ENCODE measurements around the gene ZBTB20.
A peak's percentile ranks its signal among the peaks of the same experiment; 100 is the strongest.
"Not testable (repeated sequence)": the region's sequence is repeated elsewhere in the genome, so short reads cannot be mapped to it uniquely, and the experiment has no call there.

The ZBTB20 gene

GRCh38 chr3:115146032-115146417, 1.1 kb downstream of the ZBTB20 start:
- peak; percentile 14 for DNase-seq

DNA sequence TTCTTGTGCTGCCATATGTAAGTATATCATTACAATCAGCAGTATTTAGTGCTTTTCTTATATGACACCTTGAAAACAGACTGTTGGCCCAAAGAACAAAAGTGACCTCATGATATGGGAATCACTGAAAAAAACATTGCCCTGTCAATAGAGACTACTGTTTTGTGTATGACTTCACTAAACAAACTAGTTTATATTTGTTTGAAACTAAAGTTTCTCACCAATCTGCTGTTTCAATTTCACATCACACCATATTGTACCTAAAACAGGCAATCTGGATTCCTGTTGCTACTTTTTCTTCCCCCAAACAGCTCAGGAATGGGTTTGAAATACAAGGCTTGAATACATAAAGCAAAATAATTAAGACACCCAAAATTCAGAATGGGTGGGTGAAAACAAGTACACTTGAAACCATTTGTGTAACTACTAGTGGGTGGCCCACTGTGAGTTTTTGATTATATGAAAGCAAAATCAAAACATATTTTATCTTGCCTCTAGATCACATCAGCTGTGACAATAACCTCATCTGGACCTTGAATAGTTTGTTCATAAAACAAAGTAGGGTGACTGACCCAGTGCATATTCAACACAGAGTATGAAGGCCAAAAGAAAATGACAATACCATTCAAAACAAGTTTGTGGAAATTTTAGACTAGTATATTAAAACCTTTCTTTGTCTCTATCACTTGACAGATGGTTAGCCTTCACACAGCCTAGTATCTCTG, 5.9 kb downstream of the ZBTB20 start:
- DNase-seq: no peak

GRCh38 chr3:115139072-115139471, 8.0 kb downstream of the ZBTB20 start:
- DNase-seq: no peak

- peak; percentile 20 to 33 for DNase-seq
Measured at GRCh38 chr3:115134648-115135347, 12.3 kb downstream of the ZBTB20 start.

DNA sequence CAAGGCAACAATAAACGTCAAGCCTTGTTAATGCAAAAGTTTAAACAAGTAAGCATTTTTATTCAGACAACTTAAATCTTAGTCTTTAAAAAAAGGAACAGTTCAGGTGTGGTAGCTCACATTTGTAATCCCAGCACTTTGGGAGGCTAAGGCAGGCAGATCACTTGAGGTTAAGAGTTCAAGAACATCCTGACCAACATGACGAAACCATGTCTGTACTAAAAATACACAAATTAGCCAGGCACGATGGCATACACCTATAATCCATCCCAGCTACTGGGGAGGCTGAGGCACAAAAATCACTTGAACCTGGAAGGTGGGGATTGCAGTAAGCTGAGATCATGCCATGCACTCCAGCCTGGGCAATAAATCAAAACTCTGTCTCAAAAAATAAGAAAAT, 19.9 kb downstream of the ZBTB20 start:
- DNase-seq: no peak

GRCh38 chr3:115120597-115120996, 26.5 kb downstream of the ZBTB20 start:
- no peak for DNase-seq

DNA sequence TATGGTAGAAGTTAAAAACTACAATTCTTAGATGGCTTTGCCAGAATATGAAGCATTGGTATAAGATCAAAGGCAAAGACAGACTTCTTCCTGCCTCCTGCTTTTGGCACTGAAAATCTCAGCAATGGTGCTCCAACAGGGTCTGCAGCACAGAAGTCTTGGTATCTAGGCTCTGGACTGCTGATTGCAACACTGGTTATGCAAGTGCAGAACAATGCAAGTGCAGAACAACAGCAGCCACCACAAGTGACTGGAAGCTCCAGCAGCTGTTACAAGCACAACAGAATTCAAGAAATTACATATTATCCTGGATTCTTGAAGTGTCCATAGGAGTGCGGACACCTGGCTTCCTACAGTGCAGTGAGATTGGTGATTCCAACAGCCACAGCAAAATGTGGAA, 33.7 kb downstream of the ZBTB20 start:
- no peak for DNase-seq

DNA sequence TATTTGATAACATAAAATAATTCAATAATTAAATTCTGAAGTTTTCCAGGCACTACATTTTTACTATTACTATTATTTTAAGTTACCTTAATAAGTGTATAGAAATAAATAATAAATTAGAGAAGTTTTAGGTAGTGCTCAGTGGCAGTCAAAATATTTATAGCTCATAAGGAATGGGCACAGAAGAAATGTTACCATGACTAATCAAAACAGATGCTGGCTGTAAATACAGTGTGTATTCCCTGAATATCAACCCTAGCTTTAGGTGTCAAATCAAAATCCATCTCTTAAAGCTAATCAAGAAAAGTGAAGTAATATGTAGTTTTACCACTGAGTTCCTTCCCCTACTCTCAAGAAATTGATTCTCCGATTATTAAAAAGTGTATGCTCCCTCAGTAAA, 35.5 kb downstream of the ZBTB20 start:
- DNase-seq: no peak

GRCh38 chr3:115110830-115111229, 36.3 kb downstream of the ZBTB20 start:
- no peak for DNase-seq

DNA sequence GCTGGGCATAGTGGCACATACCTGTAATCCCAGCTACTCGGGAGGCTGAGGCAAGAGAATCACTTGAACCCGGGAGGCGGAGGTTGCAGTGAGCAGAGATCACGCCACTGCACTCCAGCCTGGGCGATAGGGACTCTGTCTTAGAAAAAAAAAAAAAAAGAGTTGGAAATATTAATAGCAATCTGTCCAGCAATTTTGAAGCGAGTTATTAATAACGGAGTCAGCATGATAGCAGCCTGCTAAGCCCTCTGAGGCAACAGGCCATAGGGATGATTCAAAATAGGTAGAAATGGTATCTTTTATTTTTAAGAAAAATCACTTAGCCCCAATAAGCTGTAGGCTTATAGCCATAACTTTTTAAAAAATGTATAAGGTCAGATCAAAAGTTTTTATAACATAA, 37.0 kb downstream of the ZBTB20 start:
- not testable (repeated sequence) for DNase-seq

DNA sequence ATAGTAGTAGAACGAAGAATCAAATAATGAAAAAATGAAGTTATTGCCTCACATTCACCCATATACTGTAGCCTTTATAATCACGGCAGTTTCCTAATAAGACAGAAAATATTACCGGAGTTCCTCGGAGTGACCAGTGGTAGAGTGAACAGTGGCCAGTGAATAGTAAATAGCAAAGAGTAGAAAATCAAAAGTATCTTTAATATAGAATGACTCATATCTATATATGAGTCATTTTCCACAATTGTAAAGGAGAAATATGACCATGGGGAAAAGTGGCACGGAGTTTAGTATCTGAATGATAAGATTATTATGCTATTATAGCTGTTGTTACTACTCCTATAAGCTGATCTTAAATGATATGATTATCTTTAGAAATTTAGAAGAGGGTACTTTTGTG, 38.5 kb downstream of the ZBTB20 start:
- DNase-seq: no peak

DNA sequence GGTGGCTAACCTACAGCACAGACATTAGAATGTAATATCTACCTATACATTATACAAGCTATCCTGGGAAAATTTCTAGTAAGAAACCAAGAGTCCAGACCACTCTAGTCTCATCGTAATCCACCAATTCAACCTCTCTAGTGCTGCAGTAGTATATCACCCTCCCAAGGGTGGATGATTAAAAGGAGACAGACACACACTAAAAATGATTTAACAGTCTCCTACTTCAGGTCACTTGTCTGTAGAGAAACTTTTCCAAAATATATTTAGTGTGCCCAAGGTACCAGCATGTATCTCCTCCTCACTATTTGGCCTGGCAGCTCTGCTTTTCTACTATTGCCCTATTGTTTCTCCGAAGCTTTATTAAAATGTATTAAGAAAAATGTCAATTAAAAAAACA, 45.0 kb downstream of the ZBTB20 start:
- peak in 1 of 2 experiments; percentile 14 for DNase-seq

- peak; percentile 76 to 82 for DNase-seq
Measured at GRCh38 chr3:115100806-115101205, 46.3 kb downstream of the ZBTB20 start.

DNA sequence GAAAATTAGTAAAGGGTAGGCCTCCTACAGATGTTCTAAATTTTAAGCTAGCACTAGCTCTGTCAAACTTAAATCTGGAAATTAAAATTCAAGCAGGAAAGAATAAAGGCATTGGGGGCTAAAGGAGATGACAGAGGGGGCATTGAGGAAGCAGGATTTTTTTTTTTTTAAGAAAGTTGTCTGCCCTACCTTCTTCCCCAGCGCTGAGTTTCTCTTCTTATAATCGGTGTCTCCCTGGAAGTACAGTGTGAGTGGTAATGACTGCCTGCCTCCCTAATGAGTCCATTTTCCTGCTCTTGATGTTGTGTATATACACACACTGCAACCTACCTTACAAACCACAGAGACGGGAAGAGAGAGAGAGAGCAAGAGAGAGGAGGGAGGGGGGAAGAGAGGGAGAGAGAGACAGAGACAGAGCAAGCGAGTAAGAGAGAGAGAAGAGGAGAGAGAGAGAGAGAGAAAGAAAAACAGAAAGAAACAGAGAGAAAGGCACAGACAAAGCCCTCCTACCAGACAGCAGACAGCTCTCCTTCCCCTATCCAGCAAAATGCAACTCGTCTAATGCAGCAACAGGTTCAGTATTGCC, 47.0 kb downstream of the ZBTB20 start:
- DNase-seq: peak; percentile 80 to 82

DNA sequence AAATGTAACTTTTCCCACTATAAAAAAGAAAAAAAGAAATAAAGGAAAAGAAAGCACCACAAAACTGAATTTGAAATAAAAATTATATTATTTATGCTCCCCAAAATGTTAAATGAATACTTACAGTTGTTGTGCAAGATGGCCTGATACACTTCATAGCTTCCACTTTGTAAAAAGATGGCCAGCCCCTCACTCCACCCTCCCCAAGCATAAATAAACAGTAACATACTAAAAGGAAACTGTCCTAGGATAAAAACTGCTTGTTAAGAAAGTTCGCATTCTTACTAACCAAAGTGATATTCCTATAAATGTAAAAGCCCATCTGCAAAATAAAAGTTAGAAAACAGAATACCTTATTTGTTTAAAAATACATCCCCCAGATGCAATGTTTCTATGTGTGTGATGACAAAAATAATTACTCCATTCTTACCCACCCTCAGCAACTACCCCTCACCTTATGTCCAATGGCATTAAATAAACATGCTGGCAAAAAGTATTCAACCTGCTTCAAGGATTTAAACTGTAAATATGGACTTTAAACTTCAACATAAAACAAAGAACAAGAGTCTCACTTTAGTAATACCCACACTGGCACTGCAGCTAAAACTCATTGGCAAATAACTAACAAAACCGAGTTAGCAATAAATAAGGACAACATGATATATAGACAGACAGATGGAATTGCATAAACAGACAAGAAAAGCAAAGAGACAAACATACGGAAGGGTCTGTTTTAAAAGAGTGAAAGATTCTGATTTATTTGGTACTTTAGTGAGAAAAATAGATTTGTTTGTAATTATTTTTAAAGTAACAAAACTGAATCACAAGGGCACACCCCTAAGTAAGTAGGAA, 47.7 kb downstream of the ZBTB20 start:
- DNase-seq: peak in 1 of 2 experiments; percentile 7

GRCh38 chr3:115098354-115099073, 48.6 kb downstream of the ZBTB20 start:
- DNase-seq: no peak

- DNase-seq: no peak
Measured at GRCh38 chr3:115095236-115095635, 51.9 kb downstream of the ZBTB20 start.

DNA sequence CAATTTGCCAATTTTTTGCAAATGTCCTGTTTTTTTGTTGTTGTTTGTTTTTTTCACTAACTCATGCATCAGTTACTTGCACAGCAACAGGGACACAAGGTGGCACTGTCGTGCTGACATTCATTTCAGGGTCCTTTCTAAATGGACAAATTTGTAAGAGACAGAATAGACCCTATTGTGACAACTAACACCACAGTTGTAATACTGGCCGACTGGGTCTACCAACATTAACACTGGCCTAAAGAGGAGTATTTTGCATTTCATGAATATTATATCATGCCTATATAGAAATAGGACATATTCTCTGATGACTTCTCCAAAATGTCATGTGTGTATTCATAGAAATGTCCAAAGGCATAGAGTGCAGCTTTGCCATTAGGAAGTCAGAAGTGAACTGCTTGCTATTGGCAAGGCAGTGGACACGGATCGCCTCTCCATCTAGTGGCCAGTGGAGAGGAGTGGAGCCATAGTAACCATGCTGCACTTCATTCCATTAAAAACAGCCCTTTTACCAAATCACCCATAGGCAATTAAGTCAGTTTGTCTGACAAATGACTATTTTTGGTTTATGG, 54.8 kb downstream of the ZBTB20 start:
- peak; percentile 8 to 13 for DNase-seq

- no peak for DNase-seq
Measured at GRCh38 chr3:115090712-115091111, 56.4 kb downstream of the ZBTB20 start.

GRCh38 chr3:115089481-115089880, 57.6 kb downstream of the ZBTB20 start:
- DNase-seq: no peak

- DNase-seq: no peak
Measured at GRCh38 chr3:115087512-115087911, 59.6 kb downstream of the ZBTB20 start.

DNA sequence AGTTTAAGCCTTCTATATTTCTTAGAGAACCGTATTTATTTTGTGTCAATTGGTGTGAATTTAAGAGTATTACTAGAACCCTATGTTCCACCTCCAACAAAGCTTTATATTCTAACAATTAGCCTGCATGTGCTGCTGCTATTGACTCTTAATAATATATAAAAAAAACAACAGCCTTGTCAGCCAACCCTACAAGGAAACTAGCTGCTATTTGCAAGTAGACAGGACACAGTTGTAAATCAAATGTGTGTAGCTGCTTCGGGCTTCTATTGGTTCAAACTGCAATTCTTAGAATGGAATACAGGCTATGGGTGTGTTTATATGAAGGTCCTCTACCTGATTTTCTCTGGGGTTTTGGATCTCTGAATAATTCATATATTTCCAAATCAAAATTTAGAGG, 60.7 kb downstream of the ZBTB20 start:
- no peak for DNase-seq

Data from NCI-H1930 (cell line).